Endodermal cell (in vitro differentiated cells): ENCODE results near the gene RELCH. TPM values are rescaled to one million over a fixed set of nuclear protein-coding genes. Genes with fewer than 3 reads are reported as not detected.

Experiments
- DNase-seq: peaks from one replicate; pipeline ENCODE4 v3.0.0-alpha.2; 2017
- H3K27ac ChIP-seq: 2 replicates; pipeline ENCODE4 v1.5.1; 2013; ENCODE audit warnings: mild to moderate bottlenecking, low read depth, low read length, moderate library complexity
- H3K27me3 ChIP-seq: 2 replicates; pipeline ENCODE4 v1.6.1; 2013; ENCODE audit warnings: mild to moderate bottlenecking, low read length, moderate library complexity; ENCODE audit not compliant: insufficient read depth, control insufficient read depth, poor library complexity, severe bottlenecking
- H3K36me3 ChIP-seq: 2 replicates; pipeline ENCODE4 v1.7.0; 2013; ENCODE audit warnings: mild to moderate bottlenecking, low read length, moderate library complexity; ENCODE audit not compliant: control insufficient read depth, insufficient read depth
- H3K4me1 ChIP-seq: one replicate; pipeline ENCODE4 v1.7.0; 2013; ENCODE audit warnings: low read length; ENCODE audit not compliant: control insufficient read depth, insufficient read depth
- H3K4me3 ChIP-seq: 2 replicates; pipeline ENCODE4 v1.5.1; 2013; ENCODE audit warnings: mild to moderate bottlenecking, low read length, moderate library complexity
- H3K9ac ChIP-seq: 2 replicates; pipeline ENCODE4 v1.6.1; 2013; ENCODE audit warnings: mild to moderate bottlenecking, low read length, moderate library complexity; ENCODE audit not compliant: poor library complexity, severe bottlenecking; ENCODE audit errors: extremely low read depth
- H3K9me3 ChIP-seq: 2 replicates; pipeline ENCODE4 v1.6.1; 2013; ENCODE audit warnings: mild to moderate bottlenecking, low read length, moderate library complexity; ENCODE audit not compliant: control insufficient read depth
- H3K27ac Mint-ChIP-seq: 2 replicates; pipeline ENCODE4 v1.8.0; 2020; ENCODE audit warnings: mixed read lengths
- H3K27me3 Mint-ChIP-seq: 2 replicates; pipeline ENCODE4 v1.8.0; 2021; ENCODE audit warnings: mild to moderate bottlenecking, mixed read lengths; ENCODE audit not compliant: insufficient read depth
- H3K36me3 Mint-ChIP-seq: 2 replicates; pipeline ENCODE4 v1.8.0; 2020; ENCODE audit warnings: low read depth, mixed read lengths
- H3K4me1 Mint-ChIP-seq: 2 replicates; pipeline ENCODE4 v1.8.0; 2020; ENCODE audit warnings: mixed read lengths
- H3K4me3 Mint-ChIP-seq: 2 replicates; pipeline ENCODE4 v1.8.0; 2020; ENCODE audit warnings: mild to moderate bottlenecking, moderate library complexity, mixed read lengths
- H3K9me3 Mint-ChIP-seq: 2 replicates; pipeline ENCODE4 v1.8.0; 2020; ENCODE audit warnings: mild to moderate bottlenecking, mixed read lengths
- CTCF ChIP-seq: fragments of 200-600 bp; sonication (generic); conservative IDR thresholded peaks from 2 replicates; pipeline ENCODE4 v1.5.0; 2021; ENCODE audit warnings: antibody characterized with exemption, mild to moderate bottlenecking
- WGBS, 2 experiments: methylation state at CpG; one replicate each; pipeline versions ENCODE4 v1.1.5 to v1.1.7; 2013; ENCODE audit warnings: missing lambda C conversion rate in 2 of 2, mixed read lengths in 1 of 2; ENCODE audit not compliant: insufficient coverage in 1 of 2, insufficient read length in 1 of 2; 5-methylcytosine and 5-hydroxymethylcytosine counted together
- total RNA-seq, 2 donors: library from RNA; stranded (reverse); fragmentation: NEBNext Ultra II Directional in 1 of 2; extraction: Animal tissue kit (Norgen Biotek cat#: 25700) in 1 of 2; gene quantifications; 2 replicates in 1 of 2; 3 replicates in 1 of 2; pipeline ENCODE4 v1.2.1, GENCODE V29; 2021

RELCH gene
- total RNA-seq, 2 donors from 2014 or later, result 29.4 to 32.0 TPM

- Histone ChIP-seq H3K4me3 (no peak overlapping the region), H3K4me1 (no peaks in the 10 kb centered on the region), H3K27me3 (no peaks in the 10 kb centered on the region), H3K36me3 (peaks cover 3% of the 10 kb centered on the region), H3K9ac (no peak overlapping the region), H3K9me3 (no peaks in the 10 kb centered on the region), H3K27ac (no peak overlapping the region)
- 67 to 100% methylated on average over 1 to 2 of the region's 3 CpGs for WGBS, 2 experiments
- no peaks in the 10 kb centered on the region for H3K9me3 Mint-ChIP-seq
- no peak for DNase-seq
- no peak overlapping the region for H3K27ac Mint-ChIP-seq
- H3K4me1 Mint-ChIP-seq, result no peaks in the 10 kb centered on the region
- peaks cover 3% of the 10 kb centered on the region for H3K36me3 Mint-ChIP-seq
- H3K4me3 Mint-ChIP-seq, result no peak overlapping the region
- H3K27me3 Mint-ChIP-seq, result no peaks in the 10 kb centered on the region
- TF ChIP-seq CTCF, result no peak
Measured at GRCh38 chr18:62175521-62175920, 11.5 kb upstream of the RELCH start.

- Histone ChIP-seq H3K27ac (no peak overlapping the region), H3K4me3 (no peak overlapping the region), H3K27me3 (no peaks in the 10 kb centered on the region), H3K9ac (no peak overlapping the region), H3K36me3 (peaks cover 3% of the 10 kb centered on the region), H3K4me1 (no peaks in the 10 kb centered on the region), H3K9me3 (no peaks in the 10 kb centered on the region)
- Mint-ChIP-seq H3K4me1 (no peaks in the 10 kb centered on the region), H3K9me3 (no peaks in the 10 kb centered on the region), H3K27me3 (no peaks in the 10 kb centered on the region), H3K27ac (no peak overlapping the region), H3K36me3 (peaks cover 3% of the 10 kb centered on the region), H3K4me3 (no peak overlapping the region)
- WGBS, 2 experiments, result 82 to 95% methylated on average over 2 to 3 of the region's 3 CpGs
- no peak for DNase-seq
- TF ChIP-seq CTCF, result no peak
Measured at GRCh38 chr18:62177271-62177670, 9.8 kb upstream of the RELCH start.

GRCh38 chr18:62179213-62179612 lies 7.8 kb upstream of the RELCH start:
- peaks cover 1% of the 10 kb centered on the region for H3K36me3 Mint-ChIP-seq
- 96% methylated on average over 3 to 4 of the region's 4 CpGs for WGBS, 2 experiments
- DNase-seq, result no peak

More at GRCh38 chr18:62179213-62179612, 7.8 kb upstream of the RELCH start:
- Histone ChIP-seq H3K4me3 (no peak overlapping the region), H3K9me3 (no peaks in the 10 kb centered on the region), H3K4me1 (no peaks in the 10 kb centered on the region), H3K36me3 (peaks cover 3% of the 10 kb centered on the region), H3K27ac (no peak overlapping the region), H3K27me3 (no peaks in the 10 kb centered on the region), H3K9ac (no peak overlapping the region)
- Mint-ChIP-seq H3K27ac (no peak overlapping the region), H3K9me3 (no peaks in the 10 kb centered on the region), H3K27me3 (no peaks in the 10 kb centered on the region), H3K4me3 (no peak overlapping the region), H3K4me1 (no peaks in the 10 kb centered on the region)
- TF ChIP-seq CTCF, result no peak
